GM21737 (cell line): ENCODE data around the gene PIGH.
"Not testable (repeated sequence)": the region's sequence is repeated elsewhere in the genome, so short reads cannot be mapped to it uniquely, and the experiment has no call there.

Experiments
- ATAC-seq: cut with Tn5 transposase; IDR thresholded peaks from one replicate; pipeline ENCODE4 v1.9.1; 2021; ENCODE audit warnings: mild to moderate bottlenecking, moderate library complexity; ENCODE audit not compliant: unreplicated experiment

Gene PIGH

DNA sequence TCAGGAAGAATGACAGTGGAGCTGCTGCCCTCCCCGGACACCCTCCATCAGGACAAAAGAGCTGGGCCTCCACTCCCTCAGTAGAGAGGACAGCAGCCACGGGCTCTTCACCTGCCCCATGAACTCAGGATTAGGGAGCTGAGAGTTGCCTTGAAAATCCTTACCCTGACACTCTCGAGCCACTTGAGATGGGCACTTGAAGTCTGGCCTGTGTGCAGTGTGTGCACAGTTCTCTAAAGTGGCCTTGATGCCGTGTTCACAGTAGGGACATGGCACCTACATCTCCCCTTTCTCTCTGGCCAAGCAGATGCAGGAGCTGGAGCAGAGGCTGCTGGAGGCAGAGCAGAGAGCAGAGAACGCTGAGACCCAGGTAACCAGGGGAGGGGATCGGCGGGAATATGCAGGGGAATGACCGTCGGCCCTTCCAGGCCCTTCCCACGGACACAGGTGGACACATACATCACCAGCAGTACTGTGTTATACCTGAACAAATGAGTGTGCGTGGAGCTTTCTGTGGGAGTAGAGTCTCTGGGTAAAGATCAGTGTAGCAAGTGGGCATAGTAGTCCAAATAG is 44.5 kb downstream of the PIGH start:
- ATAC-seq = no peak

DNA sequence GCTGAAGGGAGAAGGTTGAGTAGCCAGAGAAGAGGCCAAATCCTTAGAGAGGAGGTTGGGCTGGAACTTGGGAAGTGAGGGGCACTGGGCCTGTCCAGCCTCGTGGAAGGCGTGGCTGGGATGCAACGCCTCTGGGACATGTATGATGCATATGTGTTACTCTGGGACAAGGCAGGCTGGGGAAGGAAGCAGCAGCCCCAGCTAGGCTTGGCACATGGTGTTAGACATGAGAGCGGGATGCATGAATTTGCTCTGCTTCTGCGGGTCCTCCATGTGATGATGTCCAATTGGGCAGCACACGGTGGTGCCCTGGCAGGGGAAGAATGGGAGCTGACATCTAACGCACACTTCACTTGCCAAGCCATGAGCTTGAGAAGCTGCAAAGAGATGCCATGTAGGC is 45.7 kb downstream of the PIGH start:
- no peak for ATAC-seq

DNA sequence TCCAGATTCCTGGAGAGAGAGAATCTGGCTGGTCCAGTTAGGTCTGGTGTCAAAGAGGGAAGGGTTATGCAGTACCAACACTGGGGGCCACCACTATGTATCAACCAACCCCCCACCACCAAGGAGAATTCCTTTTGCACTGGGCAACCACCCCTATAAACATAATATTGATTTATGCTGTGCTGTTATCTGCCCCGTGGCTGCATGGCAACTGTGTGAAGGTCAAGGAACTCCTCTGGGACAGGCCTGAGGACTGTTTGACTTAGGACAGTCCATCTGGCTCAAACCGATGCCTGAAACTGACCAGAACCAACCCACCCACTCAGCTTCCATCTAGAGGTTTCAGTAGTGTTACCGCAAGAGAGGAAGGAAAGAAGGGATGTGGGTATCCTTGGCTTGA is 46.5 kb downstream of the PIGH start:
- ATAC-seq = no peak

DNA sequence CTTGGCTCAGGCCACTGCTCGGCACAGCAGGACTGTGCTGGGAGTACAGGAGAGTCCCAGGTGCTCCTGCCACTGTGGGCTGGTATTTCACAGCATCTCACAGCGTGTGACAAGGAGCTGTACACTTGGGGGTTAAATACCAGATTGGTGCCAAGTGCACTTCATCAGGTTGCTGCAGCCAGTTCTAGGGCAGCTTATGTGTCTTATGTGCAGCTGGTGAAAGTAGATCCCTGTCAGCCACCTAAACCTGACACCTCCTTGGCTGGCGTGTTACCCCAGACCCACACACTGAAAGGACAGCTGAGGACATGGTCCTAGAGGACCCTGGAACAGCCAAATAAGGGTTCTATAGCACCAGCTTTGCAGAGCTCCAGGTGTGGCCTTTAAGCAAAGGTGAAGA is 48.1 kb downstream of the PIGH start:
- no peak for ATAC-seq

DNA sequence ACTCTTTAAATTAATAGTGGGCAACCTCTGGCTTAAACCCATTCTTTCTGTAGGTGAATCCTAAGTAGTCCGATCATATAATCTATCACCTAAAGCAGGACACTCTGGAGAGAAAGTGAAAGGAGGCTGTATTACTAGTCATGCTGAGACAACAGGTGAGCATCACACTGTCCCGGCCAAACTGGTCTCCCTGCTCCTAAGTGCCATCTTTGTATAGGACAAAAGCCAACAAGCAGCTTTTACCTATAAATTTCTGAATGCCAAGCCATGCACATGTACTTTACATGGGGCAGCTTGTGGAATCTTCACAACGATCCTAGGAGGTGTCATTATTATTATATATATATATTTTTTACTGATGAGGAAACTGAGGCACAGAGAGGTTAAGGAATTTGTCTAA is 48.9 kb downstream of the PIGH start:
- ATAC-seq = no peak

DNA sequence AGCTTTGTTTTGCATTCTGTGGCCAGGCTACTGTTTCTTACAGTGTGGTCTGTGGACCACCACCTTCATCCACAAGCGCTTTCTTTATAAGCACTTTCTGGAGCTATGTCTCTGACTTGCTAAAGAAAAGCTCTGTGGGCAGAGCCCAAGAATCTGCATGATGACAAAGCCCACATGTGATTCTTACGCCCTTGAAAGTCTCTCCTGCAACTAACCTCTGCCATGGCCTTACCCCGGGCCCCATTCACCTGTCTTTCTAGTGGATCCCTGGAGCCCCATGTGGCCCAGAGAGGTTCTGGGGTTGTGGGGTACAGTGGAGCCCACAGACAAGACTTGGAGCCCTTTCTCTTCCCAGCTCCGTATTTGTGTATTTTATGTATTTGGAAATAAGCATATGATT is 50.3 kb downstream of the PIGH start:
- no peak for ATAC-seq

DNA sequence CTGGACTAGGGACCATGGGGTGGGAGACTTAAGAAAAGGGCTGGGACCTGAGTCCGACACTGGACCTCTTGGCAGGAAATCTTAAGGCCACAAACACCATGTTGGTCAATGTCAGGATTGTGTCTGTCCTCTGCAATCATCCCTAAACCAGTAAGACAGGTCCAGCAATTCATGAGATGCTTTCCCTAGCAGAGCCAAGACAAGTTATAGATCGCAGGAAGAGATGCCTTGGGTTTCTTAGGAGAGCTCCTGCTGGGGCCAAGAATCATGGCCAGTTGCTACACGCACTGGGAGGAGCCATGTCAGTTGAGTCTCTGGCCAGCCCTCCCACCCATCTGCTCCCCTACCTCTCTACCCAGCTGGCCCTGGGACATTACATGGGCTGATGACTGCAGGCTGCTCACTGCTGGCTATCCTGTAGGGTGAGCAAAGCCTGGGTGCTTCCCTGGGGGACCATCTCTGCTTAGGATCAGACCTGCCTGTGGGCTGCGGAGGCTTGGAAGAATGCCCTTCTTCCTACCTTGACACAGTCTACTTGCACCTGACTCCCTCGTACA is 52.8 kb downstream of the PIGH start:
- ATAC-seq = no peak

DNA sequence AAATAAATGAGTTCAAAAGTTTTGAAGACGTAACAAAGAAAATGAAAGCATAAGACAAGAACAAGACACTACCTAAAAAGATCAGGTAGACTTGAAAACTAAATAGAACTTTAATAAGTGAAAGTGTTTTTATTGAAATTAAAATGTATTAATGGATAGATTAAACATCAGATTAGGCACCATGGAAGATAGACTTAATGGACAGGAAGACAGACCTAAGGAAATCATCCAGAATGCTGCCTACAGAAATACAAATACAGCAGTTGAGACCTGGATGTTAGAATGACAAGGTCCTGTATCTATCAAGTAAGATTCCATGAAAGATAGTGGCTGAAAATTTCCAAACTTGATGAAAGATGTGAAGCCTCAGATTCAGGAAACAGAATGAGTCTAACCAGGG is 55.5 kb downstream of the PIGH start:
- no peak for ATAC-seq

DNA sequence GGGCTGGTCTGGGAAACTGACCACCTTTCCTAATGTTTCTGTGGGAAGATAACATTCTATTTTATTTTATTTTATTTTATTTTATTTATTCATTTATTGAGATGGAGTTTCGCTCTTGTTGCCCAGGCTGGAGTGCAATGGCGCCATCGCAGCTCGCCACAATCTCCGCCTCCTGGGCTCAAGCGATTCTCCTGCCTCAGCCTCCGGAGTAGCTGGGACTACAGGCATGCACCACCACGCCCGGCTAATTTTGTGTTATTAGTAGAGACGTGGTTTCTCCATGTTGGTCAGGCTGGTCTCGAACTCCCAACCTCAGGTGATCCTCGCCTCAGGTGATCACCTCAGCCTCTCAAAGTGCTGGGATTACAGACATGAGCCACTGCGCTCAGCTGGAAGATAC is 57.4 kb downstream of the PIGH start:
- not testable (repeated sequence) for ATAC-seq

DNA sequence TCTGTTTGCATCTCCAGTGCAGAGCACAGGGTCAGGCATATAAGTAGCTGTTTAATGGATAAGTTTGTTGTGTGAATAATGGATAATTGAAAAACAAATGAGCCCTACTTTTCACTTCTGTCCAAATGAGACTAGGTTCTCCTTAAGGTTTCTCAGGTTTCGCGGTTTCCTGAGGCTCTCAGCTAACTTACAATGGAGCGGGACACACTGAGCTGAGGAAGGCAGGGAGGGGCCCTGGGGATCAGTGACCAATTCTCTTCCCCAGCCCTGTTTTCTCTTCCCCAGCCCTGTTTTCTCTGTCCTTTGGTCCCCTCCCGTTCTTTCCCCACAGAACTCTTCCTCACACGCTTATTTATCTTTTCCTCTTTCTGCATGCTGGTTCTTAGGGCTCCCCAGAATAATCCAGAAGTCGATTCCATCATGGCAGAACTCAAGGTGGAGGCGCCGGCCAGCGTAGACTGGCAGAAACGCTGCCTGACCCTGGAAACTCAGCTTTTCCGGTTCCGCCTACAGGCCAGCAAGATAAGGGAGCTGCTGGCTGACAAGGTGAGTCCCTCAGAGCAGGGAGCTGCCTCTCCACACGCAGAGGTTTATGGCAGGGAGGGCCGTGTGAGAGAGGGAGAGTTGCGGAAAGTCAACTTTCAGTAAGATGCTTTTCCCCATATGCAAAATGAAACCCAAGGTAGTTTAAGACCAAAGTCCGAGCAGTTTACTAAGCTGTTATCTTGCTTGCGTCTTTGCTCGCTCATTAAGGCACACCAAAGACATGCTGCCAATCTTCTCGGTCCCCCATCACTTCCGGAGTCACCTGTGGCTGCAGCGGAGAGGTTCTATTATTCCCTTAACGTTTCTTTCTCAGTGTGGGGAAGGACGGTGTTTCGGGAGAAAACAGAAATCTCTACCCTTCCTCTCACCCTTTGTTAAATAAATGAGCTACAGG is 58.4 kb downstream of the PIGH start:
- no peak for ATAC-seq
